H1 (cell line): ENCODE data around the gene NSD2.

Experiments used
- CTCF ChIP-seq, 3 experiments: IDR thresholded peaks; 1 replicate in 2 of 3; 2 replicates in 1 of 3; pipeline versions ENCODE4 v1.5.1 to v1.6.1; 2011; ENCODE audit warnings: low read length in 3 of 3, mild to moderate bottlenecking in 3 of 3, inconsistent platforms in 2 of 3, low read depth in 1 of 3, moderate library complexity in 1 of 3; ENCODE audit not compliant: insufficient read depth in 1 of 3; ENCODE audit errors: control extremely low read depth in 1 of 3
- EZH2 ChIP-seq: fragments of 200-600 bp; sonication (generic); IDR thresholded peaks from 2 replicates; pipeline ENCODE4 v1.7.1; 2012; ENCODE audit warnings: low read depth, mild to moderate bottlenecking, moderate library complexity, low read length, inconsistent platforms; ENCODE audit not compliant: severe bottlenecking
- HDAC2 ChIP-seq, 2 experiments: fragments of 300-600 bp in 1 of 2; sonication (generic) in 1 of 2; IDR thresholded peaks; 2 replicates each; pipeline ENCODE4 v1.6.1; 2011 to 2012; ENCODE audit warnings: low read depth in 2 of 2, low read length in 2 of 2, mild to moderate bottlenecking in 2 of 2, moderate library complexity in 2 of 2, borderline replicate concordance in 1 of 2, inconsistent platforms in 1 of 2
- KDM1A ChIP-seq: fragments of 200-600, 300-600 bp; sonication (generic); IDR thresholded peaks from 2 replicates; pipeline ENCODE4 v1.7.1; 2016; ENCODE audit warnings: mild to moderate bottlenecking, low read length, borderline replicate concordance
- MAFK ChIP-seq: IDR thresholded peaks from 2 replicates; pipeline ENCODE4 v1.6.1; 2012; ENCODE audit warnings: low read depth, mild to moderate bottlenecking, improper control_type of control experiment, low read length
- RFX5 ChIP-seq: IDR thresholded peaks from 2 replicates; pipeline ENCODE4 v1.6.1; 2011; ENCODE audit warnings: low read depth, low read length, improper control_type of control experiment, borderline replicate concordance
- SIN3A ChIP-seq, 2 experiments: IDR thresholded peaks in 1 of 2; conservative IDR thresholded peaks in 1 of 2; 2 replicates each; pipeline ENCODE4 v1.6.1; 2011 to 2012; ENCODE audit warnings: low read length in 2 of 2, improper control_type of control experiment in 1 of 2, low read depth in 1 of 2, mild to moderate bottlenecking in 1 of 2
- TAF1 ChIP-seq: IDR thresholded peaks from 2 replicates; pipeline ENCODE4 v1.6.1; 2011; ENCODE audit warnings: mild to moderate bottlenecking, low read depth, low read length

GRCh38 chr4:1841887-1842210, 29.3 kb upstream of the NSD2 start:
- TF ChIP-seq KDM1A (no peak), SIN3A (conservative IDR thresholded peaks at IDR 0.05 in 1 of 2, IDR thresholded peaks at IDR 0.05 in 1 of 2; ENCODE audit: low read depth in 1 of 2, low read length in 2 of 2) (no peak), RFX5 (no peak), TAF1 (no peak), CTCF (IDR thresholded peaks at IDR 0.05; ENCODE audit: control extremely low read depth in 1 of 3, insufficient read depth in 1 of 3, low read depth in 1 of 3, low read length in 3 of 3) (no peak), MAFK (no peak), EZH2 (no peak), HDAC2 (IDR thresholded peaks at IDR 0.05; ENCODE audit: borderline replicate concordance in 1 of 2, low read depth in 2 of 2, low read length in 2 of 2) (no peak)
